Stimulated activated CD8-positive, alpha-beta memory T cell treated with anti-CD3 and anti-CD28 coated beads, Interleukin-12 subunit alpha, Interleukin-12 subunit beta, amount 100 ng/mL, for 1 hour (primary cell): ENCODE results near the gene FUOM.
A peak's percentile ranks its signal among the peaks of the same experiment; 100 is the strongest.

Source experiments
- DNase-seq: peaks from one replicate; pipeline ENCODE4 v3.0.0-alpha.2; 2020; ENCODE audit warnings: low read depth

The FUOM gene

DNA sequence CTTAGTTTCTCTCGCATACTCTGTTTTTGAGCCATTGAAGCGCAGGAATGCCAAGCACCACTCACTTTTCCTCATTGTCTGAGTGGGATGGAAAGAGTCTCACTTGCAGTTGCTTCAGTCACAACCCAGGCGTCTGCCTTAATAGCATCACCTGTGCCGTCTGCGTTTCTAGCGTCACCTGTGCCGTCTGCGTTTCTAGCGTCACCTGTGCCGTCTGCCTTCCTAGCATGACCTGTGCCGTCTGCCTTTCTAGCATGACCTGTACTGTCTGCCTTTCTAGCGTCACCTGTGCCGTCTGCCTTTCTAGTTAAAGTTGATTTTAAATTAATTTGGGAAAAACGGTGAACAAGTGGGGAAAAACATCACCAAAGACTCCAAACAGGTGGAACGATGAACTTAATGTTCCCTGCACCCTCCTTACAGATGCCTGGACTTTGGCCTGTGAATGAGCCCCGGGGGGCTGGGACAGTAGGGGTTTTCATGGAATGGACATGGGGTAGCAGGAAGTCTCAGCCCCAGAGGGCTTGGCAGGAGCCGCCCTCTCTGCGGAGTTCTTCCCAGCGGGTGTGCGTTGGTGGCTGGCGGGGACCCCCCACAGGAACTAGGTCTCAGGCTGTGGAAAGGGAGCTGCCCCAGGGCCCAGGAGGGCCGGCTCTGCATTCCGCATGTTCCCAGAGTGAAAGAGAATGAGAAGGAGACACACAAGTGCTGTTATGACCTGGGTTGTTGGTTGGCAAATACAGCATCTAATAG lies 45.6 kb downstream of the FUOM start:
- no peak for DNase-seq

DNA sequence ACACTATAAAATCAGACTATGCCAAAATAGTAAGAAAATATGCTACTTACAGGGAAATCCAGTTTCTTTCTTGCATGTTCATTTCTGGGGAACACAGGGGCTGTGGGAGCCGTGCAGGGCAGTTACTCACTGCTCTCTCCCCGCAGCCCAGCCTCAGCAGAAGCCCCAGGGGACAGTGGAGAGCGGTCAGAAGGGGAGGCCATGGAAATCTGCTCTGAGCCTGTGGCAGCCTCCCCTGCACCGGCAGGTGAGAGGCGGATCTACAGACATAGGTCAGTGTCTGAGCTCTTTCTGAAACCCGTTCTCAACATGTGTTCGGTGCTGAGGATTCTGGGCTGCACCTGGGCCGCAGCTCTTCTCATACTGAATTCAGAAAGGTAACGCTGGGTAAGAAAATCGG lies 46.2 kb downstream of the FUOM start:
- no peak for DNase-seq

GRCh38 chr10:133310789-133311188 lies 47.0 kb downstream of the FUOM start:
- no peak for DNase-seq

GRCh38 chr10:133310399-133310755 lies 47.4 kb downstream of the FUOM start:
- DNase-seq = no peak

DNA sequence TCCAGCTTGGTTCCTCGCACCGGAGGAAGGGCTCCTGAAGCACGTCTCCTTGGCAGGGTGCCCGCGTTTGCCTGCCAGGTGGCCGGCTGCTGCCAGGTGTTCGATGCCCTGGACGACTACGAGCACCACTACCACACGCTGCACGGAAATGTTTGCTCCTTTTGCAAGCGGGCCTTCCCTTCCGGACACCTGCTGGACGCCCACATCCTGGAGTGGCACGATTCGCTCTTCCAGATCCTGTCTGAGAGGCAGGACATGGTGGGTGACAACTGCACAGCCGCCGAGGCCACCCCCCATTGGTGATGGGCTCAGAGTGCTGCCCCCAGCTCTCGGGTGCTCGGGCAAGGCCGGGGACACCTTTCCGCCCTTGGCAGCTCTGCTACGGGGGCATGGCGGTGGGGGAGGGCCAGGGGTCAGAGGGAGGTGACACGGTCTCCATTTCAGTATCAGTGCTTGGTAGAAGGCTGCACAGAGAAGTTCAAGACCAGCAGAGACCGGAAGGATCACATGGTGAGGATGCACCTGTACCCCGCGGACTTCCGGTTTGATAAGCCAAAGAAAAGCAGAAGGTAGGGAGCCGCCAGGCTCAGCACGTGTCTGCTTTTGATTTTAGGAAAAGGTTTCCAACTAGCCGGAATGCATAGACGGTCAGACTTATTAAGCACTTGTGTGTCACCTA lies 48.0 kb downstream of the FUOM start:
- DNase-seq = no peak

GRCh38 chr10:133309100-133309719 lies 48.6 kb downstream of the FUOM start:
- peak; percentile 87 for DNase-seq

GRCh38 chr10:133308421-133309099 lies 49.3 kb downstream of the FUOM start, which contains the start of the genes TUBGCP2 and ZNF511:
Gene TUBGCP2 (minus strand): TSS chr10:133308872. CDS start chr10:133302941, 5,931 bp downstream.
Gene ZNF511 (plus strand): TSS chr10:133308914. CDS start chr10:133308944, 30 bp downstream.
- peak; percentile 82 for DNase-seq

DNA sequence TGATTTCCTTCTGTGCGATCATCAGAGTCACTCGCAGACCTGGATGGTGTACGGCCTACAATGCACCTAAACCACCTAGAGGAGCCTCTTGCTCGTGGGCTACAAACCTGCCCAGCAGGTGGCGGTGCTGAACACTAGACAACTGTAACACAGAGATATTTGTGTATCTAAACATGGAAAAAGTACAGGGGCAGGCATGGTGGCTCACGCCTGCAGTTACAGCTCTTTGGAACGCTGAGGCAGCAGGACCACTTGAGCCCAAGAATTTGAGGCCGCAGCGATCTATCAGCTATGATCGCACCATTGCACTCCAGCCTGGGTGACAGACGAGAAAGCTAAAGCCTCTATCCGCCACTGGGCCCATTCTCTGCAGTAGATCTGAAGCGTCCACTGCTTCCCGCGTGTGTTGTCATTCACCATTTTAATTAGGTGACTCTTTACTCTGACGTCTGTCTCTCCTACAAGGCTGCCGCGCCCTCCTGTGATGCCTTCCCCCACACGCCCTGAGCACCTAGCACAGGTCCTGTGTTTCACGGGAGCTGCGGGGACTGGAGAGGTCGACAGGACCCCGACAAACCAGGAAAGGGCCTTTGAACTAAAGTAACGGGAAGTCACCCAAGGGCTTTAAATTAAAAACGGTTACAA lies 49.9 kb downstream of the FUOM start:
- DNase-seq = peak; percentile 77

GRCh38 chr10:133306941-133307379 lies 50.9 kb downstream of the FUOM start:
- DNase-seq = no peak

DNA sequence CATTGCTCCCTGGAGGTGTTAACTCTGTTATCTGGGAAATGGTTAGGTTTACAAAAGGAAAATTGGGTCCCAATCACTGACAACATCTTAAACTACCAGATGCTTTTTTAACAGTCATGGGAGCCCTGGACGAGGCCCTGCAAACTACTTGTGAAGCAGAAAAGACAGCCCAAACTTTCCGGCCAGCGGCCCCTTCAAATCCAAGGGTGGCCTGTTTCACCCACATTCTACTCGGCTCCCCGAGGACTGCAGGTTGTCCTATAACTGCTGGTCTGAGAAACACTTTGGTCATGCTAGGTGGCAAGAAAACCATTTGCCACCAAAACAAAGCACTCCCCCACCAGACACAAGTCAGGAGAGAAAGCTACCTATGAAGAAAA lies 51.7 kb downstream of the FUOM start:
- DNase-seq = no peak
